ENCODE results near the gene CHRNA7.

The CHRNA7 gene

DNA sequence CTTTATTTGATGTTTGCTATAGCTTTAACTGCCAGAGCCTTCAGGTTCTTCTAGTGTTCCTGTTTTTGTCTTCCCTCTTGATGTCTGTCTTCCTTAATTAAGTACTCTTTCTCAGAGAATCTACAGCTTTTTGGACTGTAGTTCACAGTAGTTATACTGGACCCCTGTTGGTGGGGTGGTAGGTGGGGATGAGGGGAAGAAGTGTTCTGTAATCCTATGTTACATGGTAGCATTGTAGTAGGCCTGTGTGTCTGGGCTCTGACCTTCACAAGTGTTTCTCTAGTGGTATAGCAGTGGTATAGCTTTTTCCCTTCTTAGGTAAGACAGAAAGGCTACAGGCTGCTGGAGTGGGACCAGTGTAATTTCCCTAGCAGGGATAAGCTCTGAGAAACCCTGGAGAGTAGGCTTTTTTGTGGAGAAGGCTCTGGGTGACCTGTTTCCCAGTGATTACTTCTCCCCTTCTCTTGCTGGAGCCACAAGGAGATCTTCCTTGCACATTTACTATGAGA lies 59.6 kb downstream of the CHRNA7 start:
- no peak for DNase-seq

DNA sequence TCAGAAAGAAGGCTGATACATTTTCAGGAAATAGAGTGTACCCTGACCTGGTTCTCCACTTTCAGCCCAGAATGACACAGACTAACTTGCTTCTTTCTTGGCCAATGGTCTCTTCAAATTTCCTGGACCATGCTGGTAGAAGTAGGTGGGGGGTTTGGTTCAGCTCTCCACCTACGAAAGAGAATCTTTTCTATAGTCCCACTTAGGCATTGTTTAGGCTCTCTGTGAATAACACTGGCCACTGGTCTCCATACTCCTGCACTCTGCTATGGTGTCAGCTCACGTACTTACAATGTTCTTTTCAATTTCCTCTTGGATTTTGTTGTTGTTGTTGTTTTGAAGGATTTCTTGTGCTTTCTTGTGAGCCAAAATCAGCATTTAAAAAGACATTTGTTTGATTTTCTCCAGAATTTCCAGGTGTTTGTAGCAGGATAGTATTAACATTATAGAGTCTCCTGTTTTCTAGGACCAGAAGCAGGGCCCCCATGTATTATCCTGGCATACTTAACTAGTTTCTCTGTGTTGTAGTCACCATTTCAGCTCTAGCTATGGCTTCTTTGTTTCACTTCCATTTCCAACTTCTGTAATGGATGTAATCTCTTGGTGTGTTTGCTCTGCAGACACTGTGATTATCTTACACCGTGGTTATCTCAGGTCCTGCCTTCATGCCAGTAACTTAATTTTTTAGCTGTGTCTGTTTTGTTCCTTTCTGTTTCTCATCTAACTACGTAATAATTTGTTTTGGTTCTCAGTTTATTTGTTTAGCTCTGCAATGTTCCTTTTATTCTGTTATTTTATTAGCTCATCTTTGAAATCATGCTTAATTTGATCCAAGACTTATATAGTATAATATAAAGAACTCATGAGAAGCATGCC lies 61.4 kb downstream of the CHRNA7 start:
- DNase-seq, result no peak

DNA sequence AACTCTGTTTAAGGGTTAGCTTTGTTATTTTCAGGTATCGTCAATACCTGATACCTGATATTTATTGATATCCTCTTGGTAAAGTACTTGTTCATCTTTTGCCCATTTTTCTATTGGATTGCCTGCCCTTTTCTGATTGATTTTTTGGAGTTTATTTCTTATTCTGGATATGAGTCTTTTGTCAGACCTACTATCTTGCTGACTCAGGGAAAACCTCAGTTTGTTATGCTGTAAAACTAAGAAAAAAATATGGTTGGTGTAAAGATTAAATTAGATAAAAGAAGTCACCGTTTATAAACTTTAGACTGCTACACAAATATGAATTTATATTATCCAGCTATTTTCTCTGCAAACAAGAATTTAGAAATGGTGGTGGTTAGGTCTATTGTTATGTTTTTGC lies 65.9 kb downstream of the CHRNA7 start:
- no peak for DNase-seq

DNA sequence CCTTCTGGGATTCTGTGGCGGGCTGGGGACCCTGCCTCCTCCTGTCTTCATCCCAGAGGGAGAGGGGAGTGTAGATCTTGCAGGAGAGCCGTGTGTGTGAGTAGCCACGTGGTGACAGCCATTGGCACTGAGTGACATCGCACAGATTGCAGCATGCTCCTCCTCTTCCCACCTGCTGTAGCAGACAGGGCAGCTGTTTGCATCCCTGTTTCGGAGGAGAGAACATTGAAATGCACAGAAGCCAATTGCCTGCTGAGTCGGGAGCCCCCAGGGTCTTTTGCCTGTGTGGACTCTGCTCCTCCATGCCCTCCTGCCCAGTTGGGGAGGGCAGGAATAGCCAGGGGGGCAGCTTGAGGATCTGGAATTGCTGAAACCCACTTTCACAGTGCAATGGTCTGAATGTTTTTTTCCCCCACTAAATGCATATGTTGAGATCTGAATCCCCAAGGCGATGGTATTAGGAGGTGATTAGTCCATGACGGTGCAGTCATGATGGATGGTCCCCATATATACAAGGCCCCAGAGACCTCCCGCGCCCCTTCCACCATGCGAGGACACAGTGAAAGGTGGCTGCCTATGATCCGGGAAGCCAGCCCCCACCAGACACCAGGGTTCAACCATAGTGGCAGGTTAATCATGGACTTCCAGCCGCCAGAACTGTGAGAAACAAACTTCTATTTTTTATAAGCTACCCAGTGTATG lies 66.8 kb downstream of the CHRNA7 start:
- no peak for DNase-seq

DNA sequence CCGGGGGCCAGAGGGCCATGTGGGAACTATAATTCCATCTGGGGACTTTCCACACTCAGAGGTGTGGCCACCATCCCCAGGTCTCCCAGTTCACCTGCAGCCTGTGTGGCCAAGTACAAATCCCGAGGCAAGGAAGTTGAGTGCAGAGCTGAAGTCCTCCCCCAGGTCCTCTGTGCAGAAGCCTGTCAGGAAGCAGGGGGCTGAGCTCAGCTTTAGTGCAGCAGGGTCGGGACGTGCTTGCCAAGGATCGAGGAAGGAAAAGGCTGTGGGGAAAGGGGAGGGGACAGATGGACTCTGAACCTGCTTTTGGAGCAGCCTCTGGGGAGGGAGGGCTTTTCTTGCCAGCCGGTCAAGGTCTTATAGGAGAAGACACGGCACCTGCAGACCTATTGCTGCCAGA lies 67.7 kb downstream of the CHRNA7 start:
- DNase-seq, result no peak

DNA sequence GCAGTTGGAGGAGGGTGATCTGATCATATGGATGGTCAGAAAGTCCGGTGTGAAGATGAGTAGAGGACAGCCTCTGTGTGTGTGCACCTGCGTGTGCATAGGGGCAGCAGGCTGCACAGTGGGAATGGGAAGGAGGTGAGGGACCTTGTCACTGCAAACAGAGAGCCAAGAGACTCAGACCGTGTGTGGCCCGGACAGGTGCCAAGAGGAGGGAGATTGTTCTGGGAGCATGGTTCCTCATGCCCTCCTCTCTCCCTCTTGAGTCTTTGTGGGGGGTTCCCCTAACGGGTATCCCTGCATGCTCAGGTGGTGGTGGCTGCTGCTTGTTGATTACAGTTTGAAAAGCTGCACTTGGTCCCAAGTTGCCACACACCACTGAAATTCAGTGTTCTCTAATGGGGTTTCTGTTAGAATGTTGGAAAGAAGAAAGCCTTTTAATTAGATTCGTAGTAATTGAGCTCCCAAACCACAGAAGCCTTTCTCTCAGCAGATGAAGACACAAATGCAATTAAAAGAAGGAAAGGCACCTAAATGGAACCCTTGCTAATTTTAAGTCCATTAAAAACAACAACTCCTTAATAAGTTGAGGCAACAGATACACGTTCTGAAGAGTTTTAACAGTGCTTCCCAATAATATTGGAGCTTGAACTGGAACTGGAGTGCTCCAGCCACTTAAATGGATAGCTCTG lies 68.9 kb downstream of the CHRNA7 start:
- DNase-seq, result no peak

DNA sequence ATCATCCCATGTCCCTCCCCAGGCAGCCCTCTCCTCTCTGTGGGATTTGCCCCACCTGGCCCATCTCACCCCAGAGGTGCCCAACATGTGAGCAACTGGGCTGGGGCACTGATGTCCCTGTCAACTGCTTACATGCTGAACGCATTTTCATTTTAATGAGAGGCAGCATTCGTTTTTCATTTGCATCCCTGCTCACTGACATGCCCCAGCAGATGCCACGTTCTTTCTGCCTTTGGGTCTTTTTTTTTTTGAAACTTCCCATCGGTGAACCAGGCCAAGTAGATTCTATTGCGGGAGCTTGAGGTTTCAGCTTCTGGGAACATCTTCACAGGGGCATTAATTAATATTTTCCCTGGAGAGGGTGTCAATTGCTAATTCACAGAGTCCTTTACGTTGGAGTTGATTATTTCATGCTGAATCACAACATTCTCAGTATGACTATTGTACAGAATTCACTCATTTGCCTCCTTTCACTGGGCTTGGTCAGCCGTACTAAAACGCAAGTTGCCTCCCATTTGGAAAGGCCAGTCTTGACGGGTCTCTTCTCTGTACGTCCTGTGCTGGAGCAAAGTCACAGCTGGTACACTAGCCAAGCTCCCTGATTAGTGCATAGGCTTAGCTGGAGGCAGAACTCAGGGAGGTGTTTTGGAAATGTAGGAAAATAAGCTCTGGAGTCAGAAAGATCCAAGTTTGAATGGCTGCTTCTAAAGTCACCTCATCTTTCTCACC lies 69.8 kb downstream of the CHRNA7 start:
- DNase-seq, result no peak

DNA sequence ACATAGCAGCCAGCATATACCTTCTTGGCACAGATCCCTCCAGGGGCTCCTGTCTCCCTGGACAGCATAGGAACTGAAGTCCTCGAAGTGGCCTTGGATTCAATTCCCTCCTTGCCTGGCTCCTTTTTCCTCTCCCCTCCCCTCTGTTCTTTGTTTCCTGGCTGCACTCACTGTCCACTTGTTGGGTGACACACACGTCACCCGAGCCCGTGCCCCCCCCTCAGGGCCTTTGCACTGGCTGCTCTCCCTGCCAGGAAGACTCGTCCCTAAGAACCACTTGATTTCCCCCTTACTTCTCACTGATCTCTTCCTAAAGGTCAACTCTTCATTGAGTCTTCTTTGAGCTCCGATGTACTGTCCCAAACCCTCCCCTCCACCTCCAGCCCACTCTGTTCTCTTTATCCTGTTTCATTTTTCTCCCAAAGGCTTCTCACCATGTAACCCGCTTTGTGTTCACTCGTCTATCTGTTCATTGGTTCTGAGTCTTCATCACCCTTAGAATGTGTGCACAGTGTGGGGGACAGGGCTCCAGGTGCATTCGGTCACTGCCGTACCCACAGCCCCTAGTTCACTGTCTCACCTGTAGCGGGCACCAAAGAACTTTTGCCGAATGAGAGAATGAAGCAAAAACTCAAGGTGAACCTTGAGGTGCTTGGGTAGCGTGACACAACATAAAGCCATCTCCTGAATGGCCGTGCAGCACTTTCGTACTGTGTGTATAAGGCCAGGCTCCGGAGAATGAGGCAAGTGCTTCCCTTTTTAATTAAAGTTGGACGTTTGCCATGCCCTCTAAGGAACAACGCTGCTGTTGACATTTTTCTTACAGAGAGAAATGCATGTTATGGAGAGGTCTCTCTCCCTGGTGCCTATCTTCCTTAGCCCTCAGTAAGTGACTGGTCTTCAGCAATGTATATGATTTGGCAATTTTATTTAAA lies 74.0 kb downstream of the CHRNA7 start:
- no peak for DNase-seq

DNA sequence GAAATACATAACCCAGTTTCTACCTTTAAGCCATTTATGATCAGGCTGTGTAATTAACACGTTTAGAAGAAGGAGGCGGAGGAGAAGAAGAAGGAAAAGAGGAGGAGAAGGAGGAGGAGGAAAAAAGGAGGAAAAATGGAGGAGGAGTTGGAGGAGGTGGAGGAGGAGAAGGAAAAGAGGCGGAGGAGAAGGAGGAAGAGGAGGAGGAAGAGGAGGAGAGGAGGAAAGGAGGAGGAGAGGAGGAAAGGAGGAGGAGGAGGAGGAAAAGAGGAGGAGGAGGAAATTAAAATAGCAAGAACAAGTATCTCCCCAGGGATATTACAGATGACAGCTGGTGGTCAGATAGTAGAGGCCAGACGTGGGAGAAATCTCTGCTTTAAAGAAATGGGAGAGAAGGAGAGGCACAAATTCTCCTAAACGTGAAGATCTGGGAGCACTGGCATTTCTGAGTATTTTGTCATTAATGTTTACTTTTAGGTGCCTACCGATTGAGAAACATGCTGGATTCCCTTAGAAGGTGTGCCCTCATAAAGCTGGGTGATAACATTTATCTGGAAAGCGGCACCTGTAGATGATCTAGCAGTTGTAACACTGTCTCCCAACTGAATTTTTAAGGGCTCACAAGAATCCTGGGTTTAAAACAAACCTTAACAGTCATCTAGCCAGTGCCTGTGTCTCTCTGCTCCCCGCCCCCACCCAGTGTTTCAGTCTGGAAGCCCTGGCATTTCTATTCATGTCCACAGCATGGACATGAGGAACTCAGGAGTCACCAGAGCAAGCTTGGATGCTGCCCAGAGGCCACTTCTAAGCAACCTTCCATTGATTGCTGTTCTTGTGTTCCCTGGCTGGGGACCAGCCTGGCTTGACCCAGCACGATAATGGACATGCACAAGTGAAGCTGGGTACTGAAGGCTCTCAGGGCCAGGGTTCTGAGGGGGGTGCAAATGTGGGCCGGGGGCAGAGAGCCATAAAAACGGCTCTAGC lies 75.2 kb downstream of the CHRNA7 start:
- no peak for DNase-seq

DNA sequence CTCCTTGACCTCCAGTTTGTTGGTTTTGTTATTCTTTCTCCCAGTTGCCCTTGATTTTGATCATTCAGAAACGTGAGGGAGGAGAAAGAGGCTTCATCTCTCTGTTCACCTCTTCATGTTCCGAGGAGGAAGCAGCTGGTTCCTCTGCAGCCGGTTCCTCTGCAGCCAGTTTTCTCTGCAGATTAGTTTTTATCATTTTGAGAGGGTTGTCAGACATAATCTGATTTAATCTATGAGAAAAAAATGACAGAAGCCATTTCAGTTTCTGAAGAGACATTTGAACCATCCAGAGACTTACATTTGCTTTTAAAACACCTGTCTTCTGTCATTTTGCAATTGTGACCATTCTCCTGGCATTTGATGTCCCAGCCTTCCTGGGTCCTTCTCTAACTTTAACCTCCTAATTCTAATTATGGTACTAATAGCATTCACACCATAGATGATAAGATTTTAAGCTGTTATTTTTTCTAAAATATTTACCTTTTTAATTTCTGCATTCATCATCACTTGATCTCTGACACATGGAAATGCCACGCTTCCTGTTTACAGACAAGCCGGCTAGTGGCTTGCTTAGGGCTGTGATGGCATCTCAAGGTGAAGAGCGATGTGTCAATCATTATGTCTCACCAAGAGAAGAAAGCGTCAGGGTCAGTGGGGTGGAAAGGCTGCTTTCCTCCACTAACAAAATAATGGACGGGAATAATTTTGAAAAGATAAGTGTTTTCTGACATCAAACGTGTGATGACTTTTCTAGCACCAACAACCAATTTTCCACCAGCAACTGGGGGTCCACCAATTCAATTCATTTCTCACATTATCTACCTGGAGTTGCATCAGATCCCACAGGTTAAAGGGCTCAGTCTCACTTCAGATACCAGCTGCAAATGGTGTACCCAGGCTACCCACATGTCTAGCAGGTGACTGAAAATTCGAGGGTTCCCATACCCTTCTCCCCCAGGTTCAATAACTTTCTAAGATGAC lies 76.4 kb downstream of the CHRNA7 start:
- DNase-seq, result no peak

DNA sequence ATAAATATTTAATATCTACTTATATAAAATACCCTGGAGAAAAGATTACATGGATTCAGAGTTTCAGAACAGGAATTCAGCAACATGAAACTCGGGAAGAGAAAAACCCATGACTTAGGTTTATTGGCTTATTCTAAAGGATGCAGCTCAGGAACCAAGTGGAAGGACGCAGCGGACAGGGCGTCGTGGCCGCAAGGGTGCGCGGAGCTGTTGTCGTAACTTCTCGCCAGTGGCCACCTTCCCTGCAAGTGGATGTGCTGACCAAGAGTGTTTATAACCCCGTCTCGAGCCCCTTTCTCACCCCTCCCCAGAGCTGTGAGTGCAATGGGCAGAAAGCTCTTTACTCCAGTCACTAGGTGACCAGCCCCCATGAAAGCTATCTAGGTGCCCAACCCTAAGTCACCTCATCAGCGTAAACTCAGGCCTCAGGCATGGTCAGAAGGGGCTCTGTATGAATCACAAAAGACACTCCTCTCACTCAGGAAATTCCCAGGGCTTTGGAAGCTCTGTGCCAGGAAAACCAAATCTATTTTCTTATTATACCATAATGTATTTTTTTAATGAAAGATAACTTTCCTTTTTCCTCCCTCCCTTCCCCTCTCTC lies 77.3 kb downstream of the CHRNA7 start:
- DNase-seq, result no peak

DNA sequence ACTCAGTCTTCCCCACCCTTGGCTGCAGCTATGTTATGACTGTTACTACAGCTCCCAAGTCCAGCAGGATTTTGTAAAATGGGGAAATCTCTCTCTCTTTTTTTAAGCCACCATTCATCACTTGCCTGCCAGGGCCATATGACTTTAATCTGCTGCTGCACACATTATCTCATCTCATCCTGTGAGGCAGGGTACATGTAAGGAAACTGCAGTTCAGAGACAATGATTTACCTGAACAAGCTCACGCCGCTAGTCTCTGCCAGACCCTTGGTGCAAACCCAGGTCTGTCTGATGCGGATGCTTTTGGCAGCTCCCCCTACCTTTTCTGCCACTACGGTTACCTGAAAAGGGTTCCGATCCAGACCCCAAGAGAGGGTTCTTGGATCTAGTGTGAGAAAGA lies 78.3 kb downstream of the CHRNA7 start:
- no peak for DNase-seq

DNA sequence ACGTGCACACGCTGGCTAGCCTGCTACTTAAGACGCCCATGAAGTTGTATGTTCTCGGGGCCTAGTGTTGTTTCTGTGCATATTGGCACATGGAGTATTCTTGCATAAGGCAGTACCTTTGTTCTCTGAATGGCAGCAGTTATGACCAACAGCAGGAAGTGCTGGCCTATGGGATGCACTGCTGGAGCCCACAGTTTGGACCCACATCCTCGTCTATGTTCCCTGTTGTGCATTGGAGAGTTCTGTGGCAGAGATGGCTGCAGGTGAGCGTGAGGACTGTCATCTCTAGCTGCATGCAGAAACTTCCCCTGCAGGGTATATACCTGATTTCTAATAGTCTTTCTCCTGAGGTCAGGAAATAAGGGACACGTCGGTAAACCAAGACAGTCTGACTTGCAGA lies 81.8 kb downstream of the CHRNA7 start:
- DNase-seq, result no peak

DNA sequence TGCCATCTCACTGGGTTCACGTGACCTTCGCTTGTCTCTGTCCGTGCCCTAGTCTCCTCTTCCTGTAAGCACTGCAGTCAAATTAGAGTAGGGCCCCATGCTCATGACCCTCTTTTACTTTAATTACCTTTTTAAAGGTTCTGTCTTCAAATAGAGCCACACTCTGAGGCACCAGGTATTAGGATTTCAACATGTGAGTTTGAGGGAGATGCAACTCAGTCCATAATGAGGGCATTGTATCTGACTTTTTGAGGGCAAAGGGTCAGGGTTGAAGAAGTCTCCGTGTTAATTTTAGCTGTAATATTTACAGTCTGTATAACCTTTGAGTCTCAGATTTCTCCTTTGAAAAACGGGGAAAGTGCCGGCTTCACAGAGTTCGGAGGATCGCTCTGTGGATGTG lies 82.9 kb downstream of the CHRNA7 start:
- DNase-seq, result no peak

DNA sequence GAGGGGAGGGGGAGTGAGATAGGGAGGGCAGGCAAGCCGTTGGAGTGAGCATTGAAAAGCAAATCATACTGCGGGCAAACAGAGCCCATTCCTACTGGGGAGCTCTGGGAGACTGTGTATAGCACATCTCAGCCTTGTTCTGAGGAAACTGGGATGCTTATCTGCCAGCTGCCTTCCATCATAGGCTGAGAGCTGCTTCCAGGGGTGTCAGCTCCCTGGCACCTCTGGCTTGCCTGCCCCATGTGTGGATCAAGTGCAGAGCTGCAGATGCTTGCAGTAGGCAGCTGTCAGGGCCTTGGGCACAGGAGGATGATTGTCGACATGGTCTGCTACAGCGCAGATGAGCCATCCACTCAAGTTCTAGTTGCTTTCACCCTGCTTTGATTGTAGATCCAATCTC lies 86.8 kb downstream of the CHRNA7 start:
- DNase-seq, result no peak

DNA sequence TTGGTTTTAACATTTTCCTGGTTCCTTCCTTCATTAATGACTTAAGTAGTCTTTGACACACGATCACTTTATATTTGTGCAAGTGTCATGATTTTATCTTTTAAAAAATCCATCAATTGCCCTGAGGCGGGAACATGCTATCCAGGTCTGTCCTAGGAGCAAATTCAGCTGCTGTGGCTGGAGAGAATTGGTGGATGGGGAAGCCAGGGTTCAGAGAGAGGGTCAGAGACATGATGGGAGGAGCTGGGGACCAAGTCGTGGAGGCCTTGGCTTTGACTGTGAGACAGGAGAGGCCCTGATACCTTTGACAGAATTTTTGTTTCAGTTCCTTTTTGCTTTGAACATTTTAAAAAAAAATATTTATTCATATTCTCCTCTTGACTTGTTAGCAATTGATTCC lies 89.0 kb downstream of the CHRNA7 start:
- DNase-seq, result no peak

DNA sequence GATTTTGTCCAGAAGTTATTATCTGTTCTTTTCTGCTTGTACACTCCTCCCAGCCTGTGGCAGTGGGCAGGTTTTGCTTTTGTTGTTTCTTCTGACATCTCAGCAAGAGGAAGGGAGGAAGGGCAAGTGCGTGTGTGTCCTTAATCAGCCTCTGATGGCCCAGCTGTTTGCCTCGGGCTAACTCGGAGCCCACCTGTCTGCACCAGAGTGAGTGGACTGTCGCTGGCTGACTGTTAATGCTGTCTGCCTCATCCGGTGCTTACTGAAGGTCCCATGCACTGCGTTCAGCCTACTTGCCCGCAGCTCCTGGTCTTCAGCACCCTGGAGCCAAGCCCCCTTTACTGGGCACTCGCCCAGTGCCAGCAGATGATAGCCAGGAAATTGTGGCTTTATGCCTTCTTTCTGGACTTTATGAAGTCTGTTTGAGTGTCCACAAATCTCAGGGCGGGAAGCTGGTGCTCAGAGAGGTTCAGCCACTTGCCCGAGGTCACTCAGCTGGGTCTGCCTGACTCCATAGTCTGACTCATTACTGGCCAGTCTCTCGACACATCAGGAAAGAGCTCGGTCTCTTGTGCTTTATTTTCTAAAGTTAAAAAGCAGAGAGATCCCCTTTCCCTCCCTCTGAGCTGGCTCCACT lies 89.5 kb downstream of the CHRNA7 start:
- DNase-seq, result no peak
